GM21390 (cell line): Measurements from ENCODE around the gene MYOCOS.
"Not testable (repeated sequence)": the region's sequence is repeated elsewhere in the genome, so short reads cannot be mapped to it uniquely, and the experiment has no call there.

Experiments used
- ATAC-seq: cut with Tn5 transposase; IDR thresholded peaks from one replicate; pipeline ENCODE4 v1.9.1; 2021; ENCODE audit not compliant: unreplicated experiment

Gene MYOCOS

DNA sequence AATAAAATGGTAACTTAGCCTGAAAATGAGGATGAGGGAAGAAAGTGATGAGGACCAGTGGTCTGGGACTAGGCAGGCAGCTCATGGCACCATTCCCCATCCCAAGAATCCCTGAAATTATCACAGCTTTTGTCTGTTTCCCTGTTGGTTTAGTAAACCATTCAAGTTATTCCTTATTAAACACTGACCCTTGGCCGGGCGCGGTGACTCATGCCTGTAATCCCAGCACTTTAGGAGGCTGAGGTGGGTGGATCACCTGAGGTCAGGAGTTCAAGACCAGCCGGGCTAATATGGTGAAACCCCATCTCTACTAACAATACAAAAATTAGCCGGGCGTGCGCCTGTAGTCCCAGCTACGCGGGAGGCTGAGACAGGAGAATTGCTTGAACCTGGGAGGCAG, 34.2 kb downstream of the MYOCOS start:
- not testable (repeated sequence) for ATAC-seq

- no peak for ATAC-seq
These were observed 39.1 kb downstream of the MYOCOS start for GRCh38 chr1:171661076-171661650.

- ATAC-seq = no peak
These were observed 41.2 kb downstream of the MYOCOS start for GRCh38 chr1:171663036-171663853.

DNA sequence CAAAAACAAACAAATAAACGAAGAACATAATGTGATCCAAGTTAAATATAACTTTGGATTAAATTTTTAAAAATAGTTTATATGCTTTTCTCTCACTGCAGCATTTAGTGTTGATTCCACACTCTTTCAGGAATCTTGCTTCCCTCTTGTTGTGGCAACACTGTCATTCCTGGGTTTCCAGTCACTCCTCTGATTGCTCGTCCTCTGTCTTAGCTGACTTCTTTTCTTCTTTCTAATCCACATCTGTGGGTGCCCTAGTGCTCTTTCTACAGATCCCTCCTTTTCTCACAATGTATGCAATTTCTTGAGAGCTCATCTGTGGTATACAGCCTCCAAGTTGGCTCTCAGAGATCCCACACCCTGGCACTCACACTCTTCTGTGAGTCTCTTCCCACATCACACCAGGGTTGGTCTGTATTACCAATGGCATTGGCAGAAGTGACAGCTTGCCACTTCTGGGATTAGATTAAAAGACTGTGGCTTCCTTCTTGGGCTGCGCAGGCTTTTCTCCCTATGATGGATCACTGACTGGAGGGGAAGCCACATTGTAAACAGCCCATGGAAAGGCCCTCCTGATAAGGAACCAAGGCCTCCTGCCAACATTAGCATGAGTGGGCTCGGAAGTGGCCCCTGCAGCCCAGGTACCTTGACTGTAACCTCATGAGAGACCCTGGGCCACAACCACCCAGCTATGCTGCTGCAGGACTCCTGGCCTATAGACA, 42.0 kb downstream of the MYOCOS start:
- ATAC-seq = no peak

- ATAC-seq = no peak
These were observed 42.9 kb downstream of the MYOCOS start for GRCh38 chr1:171664976-171665375.

DNA sequence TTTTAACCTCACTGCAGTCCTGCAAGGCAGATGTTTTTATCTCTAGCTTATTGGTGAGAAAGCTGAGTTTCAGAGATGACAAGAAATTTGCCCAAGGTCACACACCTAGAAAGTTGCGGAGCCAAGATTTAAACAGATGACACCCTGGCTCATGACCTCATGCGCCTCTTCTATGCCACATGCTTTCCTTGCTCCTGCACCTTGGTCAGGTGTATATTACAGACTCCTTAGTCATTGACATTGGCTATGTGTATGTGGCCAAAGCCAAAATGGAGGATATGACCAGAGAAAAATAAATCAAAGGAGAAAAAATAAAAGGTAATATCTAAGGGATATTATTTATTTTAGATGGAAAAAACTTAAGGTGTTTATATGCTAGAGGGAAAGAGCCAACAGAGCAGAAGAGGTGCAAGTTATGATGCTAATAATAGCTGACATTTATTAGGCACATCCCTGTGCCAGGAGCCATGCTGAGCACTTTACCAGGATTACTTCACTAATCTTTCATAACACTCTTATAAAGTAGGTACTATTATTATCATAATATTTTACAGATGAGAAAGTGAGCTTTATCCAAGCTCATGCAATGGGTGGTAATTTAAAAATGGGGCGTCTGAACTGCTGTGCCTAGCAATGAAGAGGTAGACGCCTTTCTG, 44.2 kb downstream of the MYOCOS start:
- no peak for ATAC-seq

DNA sequence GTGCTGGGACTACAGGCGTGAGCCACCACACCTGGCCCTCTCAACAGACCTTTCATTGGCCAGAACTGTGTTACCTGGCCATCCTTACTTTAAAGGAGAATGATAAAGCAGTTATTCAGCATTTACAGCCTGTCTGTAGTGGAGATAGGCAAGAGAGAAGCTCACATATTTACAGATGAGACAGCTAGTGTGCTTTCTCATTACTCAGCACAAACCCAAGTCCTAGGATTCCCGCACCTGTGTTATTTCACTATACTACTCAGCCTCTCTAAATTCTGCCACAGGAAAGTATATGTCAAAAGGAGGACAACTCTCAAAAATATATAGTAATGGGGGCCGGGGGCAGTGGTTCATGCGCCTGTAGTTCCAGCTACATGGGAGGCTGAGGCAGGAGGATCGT, 46.3 kb downstream of the MYOCOS start:
- no peak for ATAC-seq

- no peak for ATAC-seq
These were observed 48.7 kb downstream of the MYOCOS start for GRCh38 chr1:171670739-171671138.

DNA sequence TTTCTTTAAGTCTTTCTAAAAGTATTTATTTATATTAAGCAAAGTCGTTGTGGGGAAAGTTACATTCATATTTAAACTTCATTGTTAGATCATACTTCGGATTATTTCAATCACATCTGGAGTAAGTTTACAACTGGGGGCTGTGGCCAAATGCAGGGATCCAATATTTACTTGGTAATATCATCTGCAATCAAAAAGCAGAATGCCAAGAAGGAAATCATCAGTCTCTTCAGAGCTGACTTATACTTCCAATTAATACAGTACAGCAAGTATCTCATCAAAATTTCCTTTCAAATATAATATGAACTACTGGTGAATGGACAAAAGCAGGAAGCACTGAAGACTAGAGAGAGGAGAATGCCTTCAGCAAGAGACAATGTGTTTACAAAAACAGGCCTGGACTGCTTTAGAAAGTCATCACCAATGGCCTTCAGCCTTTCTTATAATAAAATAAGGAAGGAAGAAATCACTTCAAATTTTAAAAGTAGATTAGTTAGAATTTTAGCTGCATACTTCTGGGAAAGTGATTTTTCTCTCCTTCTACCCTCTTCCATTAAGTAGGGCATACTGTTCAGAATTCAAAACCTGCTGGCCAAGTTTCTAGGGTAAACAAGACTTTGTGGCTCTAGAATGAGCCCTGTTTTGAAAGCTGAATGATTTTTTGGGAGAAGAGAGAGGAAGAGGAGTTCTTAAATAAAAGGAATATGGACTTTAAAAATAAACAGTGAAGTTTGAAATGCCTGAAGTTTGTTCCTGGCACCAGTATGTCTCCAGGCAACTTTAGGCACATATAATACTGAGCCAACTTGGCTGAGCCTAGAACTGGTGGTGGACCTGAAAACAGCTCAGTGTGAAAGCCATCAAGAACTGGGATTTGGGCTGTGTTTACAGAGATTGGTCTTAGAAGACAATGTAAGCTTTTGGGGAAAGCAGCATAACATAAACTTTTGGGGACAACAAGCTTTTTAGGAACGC, 52.7 kb downstream of the MYOCOS start:
- ATAC-seq = no peak
